Measurements from ENCODE around the gene RNF150. TPM values are rescaled to one million over a fixed set of nuclear protein-coding genes. Genes with fewer than 3 reads are reported as not detected.
A peak's percentile ranks its signal among the peaks of the same experiment; 100 is the strongest.

RNF150 gene
- total and polyA plus RNA-seq, 2 experiments from 2014 or later = 4.2 to 9.2 TPM

DNA sequence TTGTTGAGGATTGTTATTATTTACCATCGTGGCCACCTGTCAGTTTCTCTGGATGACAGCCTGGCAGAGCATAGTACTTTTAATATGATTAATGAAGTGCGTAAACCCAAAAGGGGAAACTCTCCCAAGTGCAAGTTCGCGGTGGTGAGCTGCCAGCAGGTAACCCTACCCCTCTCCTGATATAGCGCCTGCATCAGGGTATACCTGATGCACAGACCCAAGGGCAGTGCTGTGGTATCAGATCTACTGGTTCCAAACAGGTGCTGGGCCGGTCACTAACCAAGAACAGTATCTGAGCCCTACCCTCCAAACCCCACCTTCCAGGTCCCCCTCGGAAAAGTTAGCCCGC lies 1.6 kb downstream of the RNF150 start:
- peak overlapping the region; percentile 89 for H3K4me3 ChIP-seq
- TF ChIP-seq EZH2phosphoT487 (IDR thresholded peaks at IDR 0.05; ENCODE audit: low read depth, severe bottlenecking, unreplicated experiment) = no peak
- peak; percentile 23 for TF ChIP-seq EZH2 (IDR thresholded peaks at IDR 0.05; ENCODE audit: borderline replicate concordance)
- H3K9me2 ChIP-seq (replicated peaks; ENCODE audit: insufficient read depth) = no peaks in the 10 kb centered on the region
- H2AFZ ChIP-seq = peak overlapping the region; percentile 86
- H3K9me3 ChIP-seq (ENCODE audit: low read depth) = no peaks in the 10 kb centered on the region
- H3K79me2 ChIP-seq = peaks cover 42% of the 10 kb centered on the region
- no peak for DNase-seq (ENCODE audit: low spot score)
- H4K20me1 ChIP-seq (ENCODE audit: insufficient read depth, poor library complexity, severe bottlenecking) = peaks cover 20% of the 10 kb centered on the region
- H3K27ac ChIP-seq = peak overlapping the region; percentile 73
- peaks cover 61% of the 10 kb centered on the region for H3K27me3 ChIP-seq
- H3K4me1 ChIP-seq (ENCODE audit: insufficient read depth) = no peaks in the 10 kb centered on the region
- H3K36me3 ChIP-seq (replicated peaks; ENCODE audit: insufficient read depth, low read depth) = no peaks in the 10 kb centered on the region
- H3K4me2 ChIP-seq = peak overlapping the region; percentile 94
- WGBS (ENCODE audit: low lambda C conversion rate, missing lambda C conversion rate) = 22% methylated on average over 8 of the region's 8 CpGs

DNA sequence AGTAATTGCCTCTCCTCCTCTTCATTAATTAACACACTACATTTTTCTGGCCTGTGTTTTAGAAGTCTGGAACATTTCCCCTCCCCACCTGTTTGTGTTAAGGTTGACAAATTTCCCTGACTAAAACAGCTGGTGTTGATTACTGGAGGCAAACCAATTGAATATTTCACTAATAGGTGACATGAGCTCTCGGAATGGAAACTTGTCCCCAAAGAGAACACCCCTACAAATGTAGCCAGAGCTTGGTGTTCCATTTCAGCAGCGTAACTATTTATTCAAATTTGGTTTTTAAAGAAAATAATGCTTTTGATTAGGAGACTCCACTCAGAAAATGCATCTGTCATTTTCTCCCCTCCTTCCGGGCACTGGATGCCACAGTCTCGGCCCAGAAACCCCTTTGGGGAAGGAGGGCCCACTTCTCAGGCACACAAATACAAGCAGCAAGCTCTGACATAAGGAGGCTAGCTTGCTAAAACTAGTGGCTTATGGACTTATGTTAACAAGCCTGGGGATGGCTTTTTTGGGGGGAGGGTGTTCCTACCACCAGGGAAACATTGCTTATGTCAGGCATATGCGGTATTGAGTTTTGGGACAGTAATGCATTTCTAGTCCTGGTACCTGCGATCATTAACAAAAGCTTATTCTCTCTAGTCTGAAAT lies 2.2 kb downstream of the RNF150 start:
- no peak overlapping the region for H2AFZ ChIP-seq
- peaks cover 20% of the 10 kb centered on the region for H4K20me1 ChIP-seq (ENCODE audit: insufficient read depth, poor library complexity, severe bottlenecking)
- 63% methylated on average over 6 of the region's 6 CpGs for WGBS (ENCODE audit: low lambda C conversion rate, missing lambda C conversion rate)
- peaks cover 49% of the 10 kb centered on the region for H3K79me2 ChIP-seq
- peak overlapping the region; percentile 89 for H3K4me3 ChIP-seq
- no peaks in the 10 kb centered on the region for H3K9me2 ChIP-seq (replicated peaks; ENCODE audit: insufficient read depth)
- H3K9me3 ChIP-seq (ENCODE audit: low read depth) = no peaks in the 10 kb centered on the region
- peaks cover 55% of the 10 kb centered on the region for H3K27me3 ChIP-seq
- H3K36me3 ChIP-seq (replicated peaks; ENCODE audit: insufficient read depth, low read depth) = no peaks in the 10 kb centered on the region
- H3K4me2 ChIP-seq = peak overlapping the region; percentile 94
- no peak for DNase-seq (ENCODE audit: low spot score)
- no peak overlapping the region for H3K27ac ChIP-seq
- H3K4me1 ChIP-seq (ENCODE audit: insufficient read depth) = no peaks in the 10 kb centered on the region
- TF ChIP-seq EZH2 (IDR thresholded peaks at IDR 0.05; ENCODE audit: borderline replicate concordance) = no peak
- TF ChIP-seq, protein P1, sequence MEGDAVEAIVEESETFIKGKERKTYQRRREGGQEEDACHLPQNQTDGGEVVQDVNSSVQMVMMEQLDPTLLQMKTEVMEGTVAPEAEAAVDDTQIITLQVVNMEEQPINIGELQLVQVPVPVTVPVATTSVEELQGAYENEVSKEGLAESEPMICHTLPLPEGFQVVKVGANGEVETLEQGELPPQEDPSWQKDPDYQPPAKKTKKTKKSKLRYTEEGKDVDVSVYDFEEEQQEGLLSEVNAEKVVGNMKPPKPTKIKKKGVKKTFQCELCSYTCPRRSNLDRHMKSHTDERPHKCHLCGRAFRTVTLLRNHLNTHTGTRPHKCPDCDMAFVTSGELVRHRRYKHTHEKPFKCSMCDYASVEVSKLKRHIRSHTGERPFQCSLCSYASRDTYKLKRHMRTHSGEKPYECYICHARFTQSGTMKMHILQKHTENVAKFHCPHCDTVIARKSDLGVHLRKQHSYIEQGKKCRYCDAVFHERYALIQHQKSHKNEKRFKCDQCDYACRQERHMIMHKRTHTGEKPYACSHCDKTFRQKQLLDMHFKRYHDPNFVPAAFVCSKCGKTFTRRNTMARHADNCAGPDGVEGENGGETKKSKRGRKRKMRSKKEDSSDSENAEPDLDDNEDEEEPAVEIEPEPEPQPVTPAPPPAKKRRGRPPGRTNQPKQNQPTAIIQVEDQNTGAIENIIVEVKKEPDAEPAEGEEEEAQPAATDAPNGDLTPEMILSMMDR (IDR thresholded peaks at IDR 0.05; ENCODE audit: poor library complexity) = no peak
- TF ChIP-seq EZH2phosphoT487 (IDR thresholded peaks at IDR 0.05; ENCODE audit: low read depth, severe bottlenecking, unreplicated experiment) = no peak

DNA sequence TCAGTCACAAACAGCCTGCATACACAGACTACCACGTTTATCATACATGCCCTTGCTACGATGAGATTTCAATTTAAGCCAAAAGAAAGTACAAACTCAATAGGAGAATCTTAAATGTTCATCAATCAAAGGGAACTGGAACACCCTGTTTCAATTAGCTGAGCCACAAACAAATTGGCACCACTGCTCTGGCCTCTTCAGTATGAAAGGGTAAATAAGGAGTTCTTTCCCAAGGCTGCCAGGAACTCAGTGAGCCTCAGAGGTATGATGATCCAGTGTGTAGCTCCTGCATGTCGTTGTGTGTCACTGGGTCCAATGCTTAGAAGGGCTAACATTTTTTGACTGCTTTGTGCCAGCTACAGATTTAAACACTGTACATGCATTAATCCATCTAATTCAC lies 5.4 kb downstream of the RNF150 start:
- H3K9me3 ChIP-seq (ENCODE audit: low read depth) = no peaks in the 10 kb centered on the region
- no peaks in the 10 kb centered on the region for H3K4me1 ChIP-seq (ENCODE audit: insufficient read depth)
- DNase-seq (ENCODE audit: low spot score) = no peak
- TF ChIP-seq, protein P1 (IDR thresholded peaks at IDR 0.05; ENCODE audit: poor library complexity) = no peak
- TF ChIP-seq EZH2 (IDR thresholded peaks at IDR 0.05; ENCODE audit: borderline replicate concordance) (no peak), EZH2phosphoT487 (IDR thresholded peaks at IDR 0.05; ENCODE audit: low read depth, severe bottlenecking, unreplicated experiment) (no peak)
- H3K9me2 ChIP-seq (replicated peaks; ENCODE audit: insufficient read depth) = no peaks in the 10 kb centered on the region
- no peak overlapping the region for H3K4me3 ChIP-seq
- peaks cover 37% of the 10 kb centered on the region for H3K27me3 ChIP-seq
- 82% methylated on average over 3 of the region's 3 CpGs for WGBS (ENCODE audit: low lambda C conversion rate, missing lambda C conversion rate)
- no peak overlapping the region for H3K27ac ChIP-seq
- no peak overlapping the region for H2AFZ ChIP-seq
- no peaks in the 10 kb centered on the region for H3K36me3 ChIP-seq (replicated peaks; ENCODE audit: insufficient read depth, low read depth)
- H3K79me2 ChIP-seq = peaks cover 50% of the 10 kb centered on the region
- no peak overlapping the region for H3K4me2 ChIP-seq
- peaks cover 20% of the 10 kb centered on the region for H4K20me1 ChIP-seq (ENCODE audit: insufficient read depth, poor library complexity, severe bottlenecking)

DNA sequence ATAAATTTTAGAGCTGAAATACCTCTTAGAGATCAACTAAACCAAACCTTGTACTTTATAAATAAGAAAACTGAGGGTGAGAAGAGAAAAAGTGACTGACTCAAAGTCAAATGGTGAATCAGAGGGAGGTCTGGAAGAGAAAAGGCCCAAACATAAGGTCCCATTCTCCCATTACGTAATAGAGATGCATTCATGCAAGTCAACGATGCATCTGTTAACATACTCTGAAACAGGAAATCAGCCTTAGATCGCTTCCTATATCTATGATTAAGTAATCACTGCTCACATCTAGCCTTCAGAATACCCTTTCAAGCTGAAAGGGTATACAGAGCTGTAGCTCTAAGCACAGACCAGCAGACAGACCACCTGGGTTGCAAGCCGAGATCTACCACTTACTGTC lies 6.5 kb downstream of the RNF150 start:
- Histone ChIP-seq H3K9me2 (replicated peaks; ENCODE audit: insufficient read depth) (no peaks in the 10 kb centered on the region), H3K27ac (no peak overlapping the region), H3K4me3 (no peak overlapping the region), H3K79me2 (peaks cover 43% of the 10 kb centered on the region), H4K20me1 (ENCODE audit: insufficient read depth, poor library complexity, severe bottlenecking) (peaks cover 20% of the 10 kb centered on the region), H2AFZ (no peak overlapping the region), H3K4me1 (ENCODE audit: insufficient read depth) (no peaks in the 10 kb centered on the region), H3K36me3 (replicated peaks; ENCODE audit: insufficient read depth, low read depth) (no peaks in the 10 kb centered on the region), H3K9me3 (ENCODE audit: low read depth) (no peaks in the 10 kb centered on the region), H3K4me2 (no peak overlapping the region), H3K27me3 (peaks cover 32% of the 10 kb centered on the region)
- WGBS (ENCODE audit: low lambda C conversion rate, missing lambda C conversion rate) = 92% methylated on average over 4 of the region's 4 CpGs
- TF ChIP-seq, protein P1 (IDR thresholded peaks at IDR 0.05; ENCODE audit: poor library complexity) = no peak
- no peak for TF ChIP-seq EZH2 (IDR thresholded peaks at IDR 0.05; ENCODE audit: borderline replicate concordance)
- TF ChIP-seq EZH2phosphoT487 (IDR thresholded peaks at IDR 0.05; ENCODE audit: low read depth, severe bottlenecking, unreplicated experiment) = no peak
- no peak for DNase-seq (ENCODE audit: low spot score)
